Epithelial cell of proximal tubule (primary cell): ENCODE results near the gene PIGU. TPM values are rescaled to one million over a fixed set of nuclear protein-coding genes. Genes with fewer than 3 reads are reported as not detected.

ENCODE experiments used
- DNase-seq: peaks from one replicate; pipeline ENCODE4 v3.0.0-alpha.2; 2011; ENCODE audit warnings: low read depth
- H3K4me3 ChIP-seq: 2 replicates; pipeline ENCODE4 v1.5.1; 2011; ENCODE audit warnings: low read depth, mild to moderate bottlenecking, low read length
- CTCF ChIP-seq: conservative IDR thresholded peaks from 2 replicates; pipeline ENCODE4 v1.5.1; 2012; ENCODE audit warnings: low read depth, mild to moderate bottlenecking, low read length
- total RNA-seq: library from RNA; depleted of rRNA; stranded (reverse); fragments of >200 nt; gene quantifications from 2 replicates; pipeline ENCODE4 v1.2.3, GENCODE V29; 2015

PIGU gene
- total RNA-seq, 1 donor from 2014 or later, result 30.2 TPM

DNA sequence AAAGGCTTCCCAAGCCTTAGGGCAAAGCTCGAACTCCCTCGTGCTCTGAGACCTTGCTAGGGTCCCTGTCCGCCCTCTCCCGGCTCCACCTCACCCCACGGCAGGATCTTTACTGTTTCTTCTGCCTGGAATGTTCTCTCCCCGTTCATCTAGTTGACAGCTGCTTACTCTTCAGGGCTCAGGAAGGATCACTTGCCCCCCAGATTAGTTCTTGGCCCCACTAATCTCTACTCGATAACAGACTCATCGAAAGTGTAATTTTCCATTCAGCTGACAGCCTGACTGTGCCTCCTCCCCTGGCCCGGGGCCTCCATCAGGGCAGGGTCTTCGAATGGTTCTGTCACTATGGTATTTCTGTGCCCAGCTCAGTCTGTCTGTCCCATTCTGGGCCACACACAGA lies 115.2 kb downstream of the PIGU start:
- no peak for TF ChIP-seq CTCF
- no peak for DNase-seq
- no peak overlapping the region for H3K4me3 ChIP-seq

DNA sequence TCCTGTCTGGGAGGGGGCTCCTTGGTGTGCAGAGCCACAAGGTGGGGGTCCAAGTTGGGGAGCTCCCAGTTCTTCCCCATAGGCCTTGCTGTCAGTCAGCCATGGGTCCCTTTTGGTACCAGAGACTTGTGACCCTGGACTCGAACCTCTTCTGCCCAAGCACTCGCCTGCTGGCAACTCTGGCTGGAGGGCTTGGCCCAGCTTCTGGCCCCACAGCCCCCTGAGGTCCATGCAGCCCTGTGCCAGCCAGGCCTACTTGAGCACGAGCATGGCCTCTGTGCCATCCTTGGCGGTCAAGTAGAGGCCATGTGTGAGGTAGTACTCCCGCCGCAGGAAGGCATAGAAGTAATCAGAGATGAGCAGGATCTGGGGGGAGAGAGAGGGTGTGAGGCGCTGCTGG lies 116.3 kb downstream of the PIGU start:
- H3K4me3 ChIP-seq, result no peak overlapping the region
- no peak for DNase-seq

GRCh38 chr20:34560141-34560523 lies 116.8 kb downstream of the PIGU start:
- no peak overlapping the region for H3K4me3 ChIP-seq
- no peak for TF ChIP-seq CTCF
- DNase-seq, result no peak

More for the DNA sequence above, 116.3 kb downstream of the PIGU start:
- no peak for TF ChIP-seq CTCF

DNA sequence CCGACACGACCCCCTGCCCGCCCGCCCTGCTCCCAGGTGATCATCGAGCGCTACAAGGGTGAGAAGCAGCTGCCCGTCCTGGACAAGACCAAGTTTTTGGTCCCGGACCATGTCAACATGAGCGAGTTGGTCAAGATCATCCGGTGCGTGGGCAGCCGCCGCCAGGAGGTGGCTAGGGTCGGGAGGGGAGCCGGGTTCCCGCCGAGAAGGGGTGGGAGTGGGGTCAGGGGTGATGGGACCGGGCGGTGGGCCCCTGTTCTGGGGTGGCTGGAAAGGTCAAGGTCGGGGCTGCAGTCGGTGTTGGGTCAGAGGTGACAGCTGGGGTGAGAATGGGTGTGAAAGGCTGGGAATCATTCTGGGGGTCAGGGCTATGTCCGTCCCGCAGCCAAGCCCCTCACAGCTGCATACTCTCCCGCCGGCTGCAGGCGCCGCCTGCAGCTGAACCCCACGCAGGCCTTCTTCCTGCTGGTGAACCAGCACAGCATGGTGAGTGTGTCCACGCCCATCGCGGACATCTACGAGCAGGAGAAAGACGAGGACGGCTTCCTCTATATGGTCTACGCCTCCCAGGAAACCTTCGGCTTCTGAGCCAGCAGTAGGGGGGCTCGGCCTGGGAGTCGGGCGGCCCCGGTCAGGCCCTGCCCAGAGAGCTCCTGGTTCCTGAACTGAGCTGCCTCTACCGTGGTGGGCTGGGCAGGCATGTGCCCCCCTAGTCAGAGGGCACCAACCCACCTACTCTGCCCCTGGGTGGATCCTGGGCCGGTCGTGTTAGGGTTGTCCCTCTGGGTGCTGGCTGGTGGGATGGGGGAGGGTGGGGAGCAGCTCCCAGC lies 117.4 kb downstream of the PIGU start:
- TF ChIP-seq CTCF, result no peak
- H3K4me3 ChIP-seq, result no peak overlapping the region
- no peak for DNase-seq

GRCh38 chr20:34558320-34559218 lies 118.3 kb downstream of the PIGU start, which contains the start of gene MAP1LC3A:
Gene MAP1LC3A, plus strand, starts transcription at chr20:34558718. Its CDS starts 151 bp downstream, at chr20:34558869.
- peak within 1 kb of the TSS; percentile 86 for H3K4me3 ChIP-seq
- no peak for TF ChIP-seq CTCF
- DNase-seq, result no peak

GRCh38 chr20:34557936-34558319 lies 119.0 kb downstream of the PIGU start:
- DNase-seq, result no peak
- H3K4me3 ChIP-seq, result peak overlapping the region; percentile 86

More at GRCh38 chr20:34557936-34558319, 119.0 kb downstream of the PIGU start:
- TF ChIP-seq CTCF, result no peak
